GM21526 (cell line): ENCODE measurements around the gene RPL10.

Source experiments
- ATAC-seq: cut with Tn5 transposase; IDR thresholded peaks from one replicate; pipeline ENCODE4 v1.9.1; 2021; ENCODE audit warnings: moderate library complexity; ENCODE audit not compliant: unreplicated experiment, low FRiP score

The RPL10 gene

GRCh38 chrX:154397888-154398667 is at the start of gene RPL10:
RPL10 (plus strand) TSS chrX:154398377; CDS start chrX:154398520, 143 bp downstream.
- peak; percentile 63 for ATAC-seq

- no peak for ATAC-seq
Observed at GRCh38 chrX:154348646-154349358, 49.4 kb upstream of the RPL10 start.

GRCh38 chrX:154349359-154349935 is 48.7 kb upstream of the RPL10 start:
- ATAC-seq, result no peak

GRCh38 chrX:154349979-154350378 is 48.2 kb upstream of the RPL10 start:
- ATAC-seq, result no peak

GRCh38 chrX:154350429-154351182 is 47.6 kb upstream of the RPL10 start:
- ATAC-seq, result no peak

- ATAC-seq, result no peak
Observed at GRCh38 chrX:154351183-154352011, 46.8 kb upstream of the RPL10 start.

GRCh38 chrX:154352012-154352401 is 46.2 kb upstream of the RPL10 start:
- no peak for ATAC-seq

- ATAC-seq, result no peak
Observed at GRCh38 chrX:154352466-154352865, 45.7 kb upstream of the RPL10 start.

- ATAC-seq, result no peak
Observed at GRCh38 chrX:154353172-154353843, 44.9 kb upstream of the RPL10 start.

GRCh38 chrX:154354013-154354412 is 44.2 kb upstream of the RPL10 start:
- ATAC-seq, result no peak

GRCh38 chrX:154354516-154354915 is 43.7 kb upstream of the RPL10 start:
- ATAC-seq, result no peak

- no peak for ATAC-seq
Observed at GRCh38 chrX:154355094-154355775, 42.9 kb upstream of the RPL10 start.

- no peak for ATAC-seq
Observed at GRCh38 chrX:154355776-154356140, 42.4 kb upstream of the RPL10 start.

- ATAC-seq, result no peak
Observed at GRCh38 chrX:154356596-154356995, 41.6 kb upstream of the RPL10 start.

- ATAC-seq, result no peak
Observed at GRCh38 chrX:154357205-154357604, 41.0 kb upstream of the RPL10 start.

- ATAC-seq, result no peak
Observed at GRCh38 chrX:154358011-154358410, 40.2 kb upstream of the RPL10 start.

GRCh38 chrX:154358829-154359228 is 39.3 kb upstream of the RPL10 start:
- no peak for ATAC-seq

- ATAC-seq, result no peak
Observed at GRCh38 chrX:154359362-154360154, 38.6 kb upstream of the RPL10 start.
